ENCODE measurements around the gene KLK8. TPM values are rescaled to one million over a fixed set of nuclear protein-coding genes. Genes with fewer than 3 reads are reported as not detected.
A peak's percentile ranks its signal among the peaks of the same experiment; 100 is the strongest.

Gene KLK8
- total and polyA plus RNA-seq, 2 experiments from 2014 or later: 4.9 to 14.6 TPM

DNA sequence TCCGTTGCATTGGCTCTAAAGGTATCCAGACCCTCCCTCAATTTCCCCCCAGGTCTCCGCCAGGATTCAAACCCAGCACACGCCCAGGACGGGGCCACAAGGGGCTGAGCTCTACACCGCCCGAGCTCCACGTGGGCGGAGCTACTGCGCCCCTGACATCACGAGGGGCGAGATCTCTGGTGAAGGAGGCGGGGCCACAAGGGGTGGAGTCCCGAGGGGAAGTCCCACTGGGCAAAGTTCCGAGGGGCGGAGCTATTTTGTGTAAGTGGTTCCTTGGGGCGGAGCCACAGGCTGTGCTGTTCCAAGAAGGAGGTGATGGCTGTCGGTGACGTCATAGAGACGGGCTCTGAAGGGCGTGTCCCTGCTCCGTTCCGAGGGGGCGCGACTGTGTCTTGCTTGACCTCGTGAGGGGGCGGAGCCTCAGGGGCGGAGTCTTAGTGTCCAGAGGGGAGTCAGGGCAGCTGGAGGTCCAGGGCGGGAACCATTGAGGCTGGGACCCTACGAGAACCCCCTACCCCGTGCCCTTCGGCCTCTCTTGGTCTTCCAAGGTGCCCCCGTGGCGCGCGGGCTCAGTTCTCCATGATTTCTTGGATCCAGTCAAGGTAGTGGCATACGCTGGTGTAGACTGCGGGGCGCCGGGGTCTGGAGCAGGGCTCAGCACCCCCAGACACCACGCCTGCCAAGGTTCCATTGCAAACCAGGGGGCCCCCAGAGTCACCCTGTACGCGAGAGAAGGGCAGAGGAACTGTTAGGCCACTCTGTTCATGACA is 1.3 kb upstream of the KLK8 start:
- Mint-ChIP-seq H3K27me3 (ENCODE audit: insufficient read depth, low read depth, poor library complexity) (peaks cover 28% of the 10 kb centered on the region), H3K36me3 (ENCODE audit: low read depth) (no peaks in the 10 kb centered on the region), H3K27ac (no peak overlapping the region), H3K4me3 (no peak overlapping the region), H3K4me1 (peaks cover 19% of the 10 kb centered on the region), H3K9me3 (no peaks in the 10 kb centered on the region; the same call in 2 of the 3 replicates)
- H3F3A ChIP-seq (replicated peaks; ENCODE audit: low read depth): no peaks in the 10 kb centered on the region
- H2AFZ ChIP-seq: no peak overlapping the region
- H3K36me3 ChIP-seq (ENCODE audit: insufficient read depth): no peaks in the 10 kb centered on the region
- H4K20me1 ChIP-seq (replicated peaks; ENCODE audit: insufficient read depth): no peaks in the 10 kb centered on the region
- peaks cover 17% of the 10 kb centered on the region for H3K4me1 ChIP-seq (ENCODE audit: insufficient read depth)
- no peak overlapping the region for H3K27ac ChIP-seq (ENCODE audit: low read depth)
- peak overlapping the region; percentile 41 for H3K4me3 ChIP-seq
- TF ChIP-seq, protein P1, sequence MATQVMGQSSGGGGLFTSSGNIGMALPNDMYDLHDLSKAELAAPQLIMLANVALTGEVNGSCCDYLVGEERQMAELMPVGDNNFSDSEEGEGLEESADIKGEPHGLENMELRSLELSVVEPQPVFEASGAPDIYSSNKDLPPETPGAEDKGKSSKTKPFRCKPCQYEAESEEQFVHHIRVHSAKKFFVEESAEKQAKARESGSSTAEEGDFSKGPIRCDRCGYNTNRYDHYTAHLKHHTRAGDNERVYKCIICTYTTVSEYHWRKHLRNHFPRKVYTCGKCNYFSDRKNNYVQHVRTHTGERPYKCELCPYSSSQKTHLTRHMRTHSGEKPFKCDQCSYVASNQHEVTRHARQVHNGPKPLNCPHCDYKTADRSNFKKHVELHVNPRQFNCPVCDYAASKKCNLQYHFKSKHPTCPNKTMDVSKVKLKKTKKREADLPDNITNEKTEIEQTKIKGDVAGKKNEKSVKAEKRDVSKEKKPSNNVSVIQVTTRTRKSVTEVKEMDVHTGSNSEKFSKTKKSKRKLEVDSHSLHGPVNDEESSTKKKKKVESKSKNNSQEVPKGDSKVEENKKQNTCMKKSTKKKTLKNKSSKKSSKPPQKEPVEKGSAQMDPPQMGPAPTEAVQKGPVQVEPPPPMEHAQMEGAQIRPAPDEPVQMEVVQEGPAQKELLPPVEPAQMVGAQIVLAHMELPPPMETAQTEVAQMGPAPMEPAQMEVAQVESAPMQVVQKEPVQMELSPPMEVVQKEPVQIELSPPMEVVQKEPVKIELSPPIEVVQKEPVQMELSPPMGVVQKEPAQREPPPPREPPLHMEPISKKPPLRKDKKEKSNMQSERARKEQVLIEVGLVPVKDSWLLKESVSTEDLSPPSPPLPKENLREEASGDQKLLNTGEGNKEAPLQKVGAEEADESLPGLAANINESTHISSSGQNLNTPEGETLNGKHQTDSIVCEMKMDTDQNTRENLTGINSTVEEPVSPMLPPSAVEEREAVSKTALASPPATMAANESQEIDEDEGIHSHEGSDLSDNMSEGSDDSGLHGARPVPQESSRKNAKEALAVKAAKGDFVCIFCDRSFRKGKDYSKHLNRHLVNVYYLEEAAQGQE (IDR thresholded peaks at IDR 0.05; ENCODE audit: unreplicated experiment): no peak
- TF ChIP-seq EZH2 (IDR thresholded peaks at IDR 0.05; ENCODE audit: low read depth, unreplicated experiment) (no peak), NANOG (IDR thresholded peaks at IDR 0.05; ENCODE audit: borderline replicate concordance) (no peak), POLR2AphosphoS5 (IDR thresholded peaks at IDR 0.05; ENCODE audit: low read depth) (peak; percentile 45; the same call in 1 of the 2 replicates)
- TF ChIP-seq, protein P2, sequence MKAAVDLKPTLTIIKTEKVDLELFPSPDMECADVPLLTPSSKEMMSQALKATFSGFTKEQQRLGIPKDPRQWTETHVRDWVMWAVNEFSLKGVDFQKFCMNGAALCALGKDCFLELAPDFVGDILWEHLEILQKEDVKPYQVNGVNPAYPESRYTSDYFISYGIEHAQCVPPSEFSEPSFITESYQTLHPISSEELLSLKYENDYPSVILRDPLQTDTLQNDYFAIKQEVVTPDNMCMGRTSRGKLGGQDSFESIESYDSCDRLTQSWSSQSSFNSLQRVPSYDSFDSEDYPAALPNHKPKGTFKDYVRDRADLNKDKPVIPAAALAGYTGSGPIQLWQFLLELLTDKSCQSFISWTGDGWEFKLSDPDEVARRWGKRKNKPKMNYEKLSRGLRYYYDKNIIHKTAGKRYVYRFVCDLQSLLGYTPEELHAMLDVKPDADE (IDR thresholded peaks at IDR 0.05): no peak
- DNase-seq (ENCODE audit: low spot score): peak; percentile 99
- H3K4me2 ChIP-seq: peak overlapping the region; percentile 72
- peak; percentile 74 for ATAC-seq
- no peaks in the 10 kb centered on the region for H3K9me2 ChIP-seq (ENCODE audit: insufficient read depth)
- no peaks in the 10 kb centered on the region for H3K79me2 ChIP-seq (replicated peaks; ENCODE audit: insufficient read depth)
- H3K27me3 ChIP-seq (ENCODE audit: insufficient read depth): no peaks in the 10 kb centered on the region

DNA sequence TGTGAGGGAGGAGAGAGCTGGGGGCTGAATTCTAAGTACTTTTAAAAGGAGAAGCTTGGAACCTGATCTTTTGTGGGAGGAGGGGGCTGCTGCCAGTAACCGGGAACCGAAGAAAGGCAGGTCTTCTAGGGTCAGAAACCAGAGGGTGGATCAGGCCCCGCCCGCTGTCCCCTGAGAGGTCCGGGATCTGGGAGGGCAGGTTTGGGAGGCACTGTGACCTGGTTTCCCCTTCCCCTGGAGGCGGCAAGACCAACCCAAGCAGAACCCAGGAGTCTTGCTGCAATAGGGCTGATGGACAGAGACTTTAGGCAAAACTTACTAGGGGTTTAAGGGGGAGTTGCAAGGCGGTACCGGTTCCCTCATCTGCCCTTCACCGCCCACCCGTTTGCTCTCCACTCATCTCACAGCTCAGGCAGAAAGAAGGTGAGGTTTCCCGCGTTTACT is 707 bp upstream of the KLK8 start:
- peaks cover 19% of the 10 kb centered on the region for H3K4me1 Mint-ChIP-seq
- H3K9me3 Mint-ChIP-seq: no peaks in the 10 kb centered on the region; the same call in 2 of the 3 replicates
- H3K79me2 ChIP-seq (replicated peaks; ENCODE audit: insufficient read depth): no peaks in the 10 kb centered on the region
- no peaks in the 10 kb centered on the region for H3K36me3 Mint-ChIP-seq (ENCODE audit: low read depth)
- peaks cover 17% of the 10 kb centered on the region for H3K4me1 ChIP-seq (ENCODE audit: insufficient read depth)
- H3K9me2 ChIP-seq (ENCODE audit: insufficient read depth): no peaks in the 10 kb centered on the region
- no peaks in the 10 kb centered on the region for H4K20me1 ChIP-seq (replicated peaks; ENCODE audit: insufficient read depth)
- H3K27ac ChIP-seq (ENCODE audit: low read depth): no peak overlapping the region; the same call in 1 of the 2 replicates
- no peaks in the 10 kb centered on the region for H3K27me3 ChIP-seq (ENCODE audit: insufficient read depth)
- H3K27ac Mint-ChIP-seq: no peak overlapping the region
- no peaks in the 10 kb centered on the region for H3K36me3 ChIP-seq (ENCODE audit: insufficient read depth)
- peak overlapping the region; percentile 41 for H3K4me3 ChIP-seq
- H2AFZ ChIP-seq: no peak overlapping the region
- peak; percentile 42 for ATAC-seq
- H3K4me2 ChIP-seq: peak overlapping the region; percentile 72
- peaks cover 29% of the 10 kb centered on the region for H3K27me3 Mint-ChIP-seq (ENCODE audit: insufficient read depth, low read depth, poor library complexity)
- H3F3A ChIP-seq (replicated peaks; ENCODE audit: low read depth): no peaks in the 10 kb centered on the region
- DNase-seq (ENCODE audit: low spot score): peak; percentile 52
- no peak overlapping the region for H3K4me3 Mint-ChIP-seq
- TF ChIP-seq POLR2AphosphoS5 (IDR thresholded peaks at IDR 0.05; ENCODE audit: low read depth): no peak
- TF ChIP-seq CREB1 (CRISPR knock-in tag; IDR thresholded peaks at IDR 0.05; ENCODE audit: low read depth): no peak
- TF ChIP-seq, protein P3, sequence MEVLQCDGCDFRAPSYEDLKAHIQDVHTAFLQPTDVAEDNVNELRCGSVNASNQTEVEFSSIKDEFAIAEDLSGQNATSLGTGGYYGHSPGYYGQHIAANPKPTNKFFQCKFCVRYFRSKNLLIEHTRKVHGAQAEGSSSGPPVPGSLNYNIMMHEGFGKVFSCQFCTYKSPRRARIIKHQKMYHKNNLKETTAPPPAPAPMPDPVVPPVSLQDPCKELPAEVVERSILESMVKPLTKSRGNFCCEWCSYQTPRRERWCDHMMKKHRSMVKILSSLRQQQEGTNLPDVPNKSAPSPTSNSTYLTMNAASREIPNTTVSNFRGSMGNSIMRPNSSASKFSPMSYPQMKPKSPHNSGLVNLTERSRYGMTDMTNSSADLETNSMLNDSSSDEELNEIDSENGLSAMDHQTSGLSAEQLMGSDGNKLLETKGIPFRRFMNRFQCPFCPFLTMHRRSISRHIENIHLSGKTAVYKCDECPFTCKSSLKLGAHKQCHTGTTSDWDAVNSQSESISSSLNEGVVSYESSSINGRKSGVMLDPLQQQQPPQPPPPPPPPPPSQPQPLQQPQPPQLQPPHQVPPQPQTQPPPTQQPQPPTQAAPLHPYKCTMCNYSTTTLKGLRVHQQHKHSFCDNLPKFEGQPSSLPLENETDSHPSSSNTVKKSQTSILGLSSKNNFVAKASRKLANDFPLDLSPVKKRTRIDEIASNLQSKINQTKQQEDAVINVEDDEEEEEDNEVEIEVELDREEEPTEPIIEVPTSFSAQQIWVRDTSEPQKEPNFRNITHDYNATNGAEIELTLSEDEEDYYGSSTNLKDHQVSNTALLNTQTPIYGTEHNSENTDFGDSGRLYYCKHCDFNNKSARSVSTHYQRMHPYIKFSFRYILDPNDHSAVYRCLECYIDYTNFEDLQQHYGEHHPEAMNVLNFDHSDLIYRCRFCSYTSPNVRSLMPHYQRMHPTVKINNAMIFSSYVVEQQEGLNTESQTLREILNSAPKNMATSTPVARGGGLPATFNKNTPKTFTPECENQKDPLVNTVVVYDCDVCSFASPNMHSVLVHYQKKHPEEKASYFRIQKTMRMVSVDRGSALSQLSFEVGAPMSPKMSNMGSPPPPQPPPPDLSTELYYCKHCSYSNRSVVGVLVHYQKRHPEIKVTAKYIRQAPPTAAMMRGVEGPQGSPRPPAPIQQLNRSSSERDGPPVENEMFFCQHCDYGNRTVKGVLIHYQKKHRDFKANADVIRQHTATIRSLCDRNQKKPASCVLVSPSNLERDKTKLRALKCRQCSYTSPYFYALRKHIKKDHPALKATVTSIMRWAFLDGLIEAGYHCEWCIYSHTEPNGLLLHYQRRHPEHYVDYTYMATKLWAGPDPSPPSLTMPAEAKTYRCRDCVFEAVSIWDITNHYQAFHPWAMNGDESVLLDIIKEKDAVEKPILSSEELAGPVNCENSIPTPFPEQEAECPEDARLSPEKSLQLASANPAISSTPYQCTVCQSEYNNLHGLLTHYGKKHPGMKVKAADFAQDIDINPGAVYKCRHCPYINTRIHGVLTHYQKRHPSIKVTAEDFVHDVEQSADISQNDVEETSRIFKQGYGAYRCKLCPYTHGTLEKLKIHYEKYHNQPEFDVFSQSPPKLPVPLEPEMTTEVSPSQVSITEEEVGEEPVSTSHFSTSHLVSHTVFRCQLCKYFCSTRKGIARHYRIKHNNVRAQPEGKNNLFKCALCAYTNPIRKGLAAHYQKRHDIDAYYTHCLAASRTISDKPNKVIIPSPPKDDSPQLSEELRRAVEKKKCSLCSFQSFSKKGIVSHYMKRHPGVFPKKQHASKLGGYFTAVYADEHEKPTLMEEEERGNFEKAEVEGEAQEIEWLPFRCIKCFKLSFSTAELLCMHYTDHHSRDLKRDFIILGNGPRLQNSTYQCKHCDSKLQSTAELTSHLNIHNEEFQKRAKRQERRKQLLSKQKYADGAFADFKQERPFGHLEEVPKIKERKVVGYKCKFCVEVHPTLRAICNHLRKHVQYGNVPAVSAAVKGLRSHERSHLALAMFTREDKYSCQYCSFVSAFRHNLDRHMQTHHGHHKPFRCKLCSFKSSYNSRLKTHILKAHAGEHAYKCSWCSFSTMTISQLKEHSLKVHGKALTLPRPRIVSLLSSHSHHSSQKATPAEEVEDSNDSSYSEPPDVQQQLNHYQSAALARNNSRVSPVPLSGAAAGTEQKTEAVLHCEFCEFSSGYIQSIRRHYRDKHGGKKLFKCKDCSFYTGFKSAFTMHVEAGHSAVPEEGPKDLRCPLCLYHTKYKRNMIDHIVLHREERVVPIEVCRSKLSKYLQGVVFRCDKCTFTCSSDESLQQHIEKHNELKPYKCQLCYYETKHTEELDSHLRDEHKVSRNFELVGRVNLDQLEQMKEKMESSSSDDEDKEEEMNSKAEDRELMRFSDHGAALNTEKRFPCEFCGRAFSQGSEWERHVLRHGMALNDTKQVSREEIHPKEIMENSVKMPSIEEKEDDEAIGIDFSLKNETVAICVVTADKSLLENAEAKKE (CRISPR knock-in tag; IDR thresholded peaks at IDR 0.05): no peak
- TF ChIP-seq STAT1 (IDR thresholded peaks at IDR 0.05; ENCODE audit: unreplicated experiment): no peak
- TF ChIP-seq, protein P2 (IDR thresholded peaks at IDR 0.05): no peak

Data from GM23338 (cell line).